AG09309 (cell line): Measurements from ENCODE around the gene TNK2.

Experiments
- DNase-seq: peaks from one replicate; pipeline ENCODE4 v3.0.0-alpha.2; 2010; ENCODE audit warnings: low read depth
- H3K4me3 ChIP-seq: 2 replicates; pipeline ENCODE4 v1.5.1; 2011; ENCODE audit warnings: mild to moderate bottlenecking, low read depth, low read length, moderate library complexity; ENCODE audit not compliant: control insufficient read depth
- CTCF ChIP-seq: IDR thresholded peaks from 2 replicates; pipeline ENCODE4 v1.5.1; 2011; ENCODE audit warnings: mild to moderate bottlenecking, low read depth, low read length, inconsistent platforms; ENCODE audit not compliant: insufficient read depth, control insufficient read depth; ENCODE audit errors: missing control alignments

The TNK2 gene

GRCh38 chr3:195887670-195888069 lies 20.7 kb downstream of the TNK2 start:
- no peak for DNase-seq
- no peak for TF ChIP-seq CTCF
- H3K4me3 ChIP-seq = no peak overlapping the region

GRCh38 chr3:195886181-195887141 lies 21.9 kb downstream of the TNK2 start:
- H3K4me3 ChIP-seq = no peak overlapping the region
- no peak for TF ChIP-seq CTCF
- DNase-seq = no peak

- no peak for DNase-seq
- no peak overlapping the region for H3K4me3 ChIP-seq
- TF ChIP-seq CTCF = no peak
Measured at GRCh38 chr3:195885036-195885891, 23.1 kb downstream of the TNK2 start.

GRCh38 chr3:195884691-195885035 lies 23.7 kb downstream of the TNK2 start:
- no peak for TF ChIP-seq CTCF
- no peak for DNase-seq

GRCh38 chr3:195883801-195884200 lies 24.6 kb downstream of the TNK2 start:
- no peak for DNase-seq
- no peak for TF ChIP-seq CTCF
- H3K4me3 ChIP-seq = no peak overlapping the region

More at GRCh38 chr3:195884691-195885035, 23.7 kb downstream of the TNK2 start:
- no peak overlapping the region for H3K4me3 ChIP-seq

GRCh38 chr3:195883160-195883559 lies 25.2 kb downstream of the TNK2 start:
- H3K4me3 ChIP-seq = no peak overlapping the region
- TF ChIP-seq CTCF = no peak
- no peak for DNase-seq
